MM.1S (cell line): ENCODE data around the gene RPUSD1.
A peak's percentile ranks its signal among the peaks of the same experiment; 100 is the strongest.

ENCODE experiments used
- DNase-seq: peaks from one replicate; pipeline ENCODE4 v3.0.0-alpha.2; 2015
- H2AFZ ChIP-seq: fragments of 300-600 bp; sonication (generic); 2 replicates; pipeline ENCODE4 v1.6.0; 2016; ENCODE audit warnings: antibody characterized with exemption, low read length
- H3F3A ChIP-seq: fragments of 300-600 bp; sonication (generic); 2 replicates; pipeline ENCODE4 v1.6.1; 2016; ENCODE audit warnings: mild to moderate bottlenecking, antibody characterized with exemption, low read length, moderate library complexity, mixed read lengths; ENCODE audit not compliant: insufficient read depth
- H3K27ac ChIP-seq: fragments of 300-600 bp; sonication (generic); 2 replicates; pipeline ENCODE4 v1.5.1; 2016; ENCODE audit warnings: mild to moderate bottlenecking, low read length
- H3K27me3 ChIP-seq: fragments of 300-600 bp; sonication (generic); replicated peaks from 2 replicates; pipeline ENCODE4 v1.6.0; 2016; ENCODE audit warnings: low read length; ENCODE audit not compliant: insufficient read depth
- H3K36me3 ChIP-seq: fragments of 300-600 bp; sonication (generic); replicated peaks from 2 replicates; pipeline ENCODE4 v1.6.1; 2016; ENCODE audit warnings: mild to moderate bottlenecking, low read length, mixed read lengths; ENCODE audit not compliant: insufficient read depth
- H3K4me1 ChIP-seq: fragments of 300-600 bp; sonication (generic); 2 replicates; pipeline ENCODE4 v1.6.1; 2016; ENCODE audit warnings: low read length, mixed read lengths
- H3K4me2 ChIP-seq: fragments of 300-600 bp; sonication (generic); 2 replicates; pipeline ENCODE4 v1.6.0; 2016; ENCODE audit warnings: low read depth, low read length
- H3K4me3 ChIP-seq: fragments of 300-600 bp; sonication (generic); 2 replicates; pipeline ENCODE4 v1.5.1; 2016; ENCODE audit warnings: low read length, mixed read lengths
- H3K79me2 ChIP-seq: fragments of 300-600 bp; sonication (generic); 2 replicates; pipeline ENCODE4 v1.6.1; 2016; ENCODE audit warnings: mixed run types, low read length, mixed read lengths
- H3K9ac ChIP-seq: fragments of 300-600 bp; sonication (generic); 2 replicates; pipeline ENCODE4 v1.6.1; 2016; ENCODE audit warnings: low read length, mixed read lengths
- H3K9me2 ChIP-seq: fragments of 300-600 bp; sonication (generic); replicated peaks from 2 replicates; pipeline ENCODE4 v1.6.1; 2016; ENCODE audit warnings: mild to moderate bottlenecking, low read length, mixed read lengths; ENCODE audit not compliant: insufficient read depth
- H3K9me3 ChIP-seq: fragments of 300-600 bp; sonication (generic); replicated peaks from 2 replicates; pipeline ENCODE4 v1.6.1; 2016; ENCODE audit warnings: mild to moderate bottlenecking, low read length, mixed read lengths; ENCODE audit not compliant: insufficient read depth
- H4K20me1 ChIP-seq: fragments of 300-600 bp; sonication (generic); 2 replicates; pipeline ENCODE4 v1.6.1; 2016; ENCODE audit warnings: mild to moderate bottlenecking, low read length, moderate library complexity, mixed read lengths; ENCODE audit not compliant: insufficient read depth
- CTCF ChIP-seq: fragments of 300-600 bp; sonication (generic); IDR thresholded peaks from 2 replicates; pipeline ENCODE4 v1.5.1; 2016; ENCODE audit warnings: antibody characterized with exemption, low read length, mixed read lengths
- EZH2 ChIP-seq: fragments of 300-600 bp; sonication (generic); optimal IDR thresholded peaks from 2 replicates; pipeline ENCODE3; 2017; ENCODE audit warnings: low read depth, mild to moderate bottlenecking, antibody characterized with exemption, low read length, mixed read lengths
- EZH2phosphoT487 ChIP-seq: fragments of 300-600 bp; sonication (generic); IDR thresholded peaks from 2 replicates; pipeline ENCODE4 v1.6.1; 2018; ENCODE audit warnings: antibody characterized with exemption, low read length

RPUSD1 gene

GRCh38 chr16:814974-815373, 26.8 kb upstream of the RPUSD1 start:
- Histone ChIP-seq H3K4me1 (no peaks in the 10 kb centered on the region), H3K4me2 (no peak overlapping the region), H3K36me3 (no peaks in the 10 kb centered on the region), H3K9me2 (no peaks in the 10 kb centered on the region), H3K9me3 (no peaks in the 10 kb centered on the region), H3K9ac (no peak overlapping the region), H3K27me3 (peaks cover 98% of the 10 kb centered on the region), H4K20me1 (no peaks in the 10 kb centered on the region), H3K27ac (no peak overlapping the region), H3F3A (no peaks in the 10 kb centered on the region), H3K79me2 (no peaks in the 10 kb centered on the region), H2AFZ (no peak overlapping the region), H3K4me3 (no peak overlapping the region)
- DNase-seq = no peak
- TF ChIP-seq CTCF (no peak), EZH2phosphoT487 (no peak), EZH2 (no peak)

GRCh38 chr16:813916-814412, 25.8 kb upstream of the RPUSD1 start:
- no peaks in the 10 kb centered on the region for H4K20me1 ChIP-seq
- peaks cover 98% of the 10 kb centered on the region for H3K27me3 ChIP-seq
- no peaks in the 10 kb centered on the region for H3K36me3 ChIP-seq
- no peak overlapping the region for H3K27ac ChIP-seq
- no peak overlapping the region for H3K4me2 ChIP-seq
- no peaks in the 10 kb centered on the region for H3K79me2 ChIP-seq
- no peaks in the 10 kb centered on the region for H3K9me3 ChIP-seq
- DNase-seq = no peak
- TF ChIP-seq EZH2phosphoT487 = no peak
- TF ChIP-seq CTCF = no peak
- no peak for TF ChIP-seq EZH2
- H2AFZ ChIP-seq = no peak overlapping the region
- no peak overlapping the region for H3K9ac ChIP-seq
- no peaks in the 10 kb centered on the region for H3F3A ChIP-seq
- no peaks in the 10 kb centered on the region for H3K4me1 ChIP-seq
- H3K9me2 ChIP-seq = no peaks in the 10 kb centered on the region
- no peak overlapping the region for H3K4me3 ChIP-seq

- Histone ChIP-seq H3K27ac (no peak overlapping the region), H3K4me3 (no peak overlapping the region)
Measured at GRCh38 chr16:813204-813915, 25.2 kb upstream of the RPUSD1 start.

More at GRCh38 chr16:813204-813915, 25.2 kb upstream of the RPUSD1 start:
- H3K79me2 ChIP-seq = no peaks in the 10 kb centered on the region
- no peaks in the 10 kb centered on the region for H3F3A ChIP-seq
- H3K36me3 ChIP-seq = no peaks in the 10 kb centered on the region
- no peak for DNase-seq
- H4K20me1 ChIP-seq = no peaks in the 10 kb centered on the region
- no peak overlapping the region for H2AFZ ChIP-seq
- no peaks in the 10 kb centered on the region for H3K4me1 ChIP-seq
- peak; percentile 29; the same call in 1 of the 2 replicates for TF ChIP-seq CTCF
- TF ChIP-seq EZH2 = no peak
- TF ChIP-seq EZH2phosphoT487 = no peak
- peaks cover 98% of the 10 kb centered on the region for H3K27me3 ChIP-seq
- H3K4me2 ChIP-seq = no peak overlapping the region
- no peaks in the 10 kb centered on the region for H3K9me2 ChIP-seq
- H3K9me3 ChIP-seq = no peaks in the 10 kb centered on the region
- H3K9ac ChIP-seq = no peak overlapping the region
